ENCODE measurements around the gene ZKSCAN1. TPM values are rescaled to one million over a fixed set of nuclear protein-coding genes. Genes with fewer than 3 reads are reported as not detected.
A peak's percentile ranks its signal among the peaks of the same experiment; 100 is the strongest.

ZKSCAN1 gene
- total RNA-seq, 3 donors from 2014 or later, result 105 to 153 (median 129) TPM

- TF ChIP-seq, protein P1, sequence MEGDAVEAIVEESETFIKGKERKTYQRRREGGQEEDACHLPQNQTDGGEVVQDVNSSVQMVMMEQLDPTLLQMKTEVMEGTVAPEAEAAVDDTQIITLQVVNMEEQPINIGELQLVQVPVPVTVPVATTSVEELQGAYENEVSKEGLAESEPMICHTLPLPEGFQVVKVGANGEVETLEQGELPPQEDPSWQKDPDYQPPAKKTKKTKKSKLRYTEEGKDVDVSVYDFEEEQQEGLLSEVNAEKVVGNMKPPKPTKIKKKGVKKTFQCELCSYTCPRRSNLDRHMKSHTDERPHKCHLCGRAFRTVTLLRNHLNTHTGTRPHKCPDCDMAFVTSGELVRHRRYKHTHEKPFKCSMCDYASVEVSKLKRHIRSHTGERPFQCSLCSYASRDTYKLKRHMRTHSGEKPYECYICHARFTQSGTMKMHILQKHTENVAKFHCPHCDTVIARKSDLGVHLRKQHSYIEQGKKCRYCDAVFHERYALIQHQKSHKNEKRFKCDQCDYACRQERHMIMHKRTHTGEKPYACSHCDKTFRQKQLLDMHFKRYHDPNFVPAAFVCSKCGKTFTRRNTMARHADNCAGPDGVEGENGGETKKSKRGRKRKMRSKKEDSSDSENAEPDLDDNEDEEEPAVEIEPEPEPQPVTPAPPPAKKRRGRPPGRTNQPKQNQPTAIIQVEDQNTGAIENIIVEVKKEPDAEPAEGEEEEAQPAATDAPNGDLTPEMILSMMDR (IDR thresholded peaks at IDR 0.05), result no peak
- peaks cover 7% of the 10 kb centered on the region for H3K36me3 ChIP-seq (ENCODE audit: low read depth)
- intact Hi-C loops (cut with DNase I, micrococcal nuclease), result no loop called here
- H3K4me3 ChIP-seq, result no peak overlapping the region
- no peaks in the 10 kb centered on the region for H3K9me3 ChIP-seq
- no peak for ATAC-seq
- peaks cover 6% of the 10 kb centered on the region for H3K4me1 ChIP-seq (ENCODE audit: low read depth)
- DNase-seq, result no peak
These were observed 72.8 kb downstream of the ZKSCAN1 start for GRCh38 chr7:100088095-100088620.

DNA sequence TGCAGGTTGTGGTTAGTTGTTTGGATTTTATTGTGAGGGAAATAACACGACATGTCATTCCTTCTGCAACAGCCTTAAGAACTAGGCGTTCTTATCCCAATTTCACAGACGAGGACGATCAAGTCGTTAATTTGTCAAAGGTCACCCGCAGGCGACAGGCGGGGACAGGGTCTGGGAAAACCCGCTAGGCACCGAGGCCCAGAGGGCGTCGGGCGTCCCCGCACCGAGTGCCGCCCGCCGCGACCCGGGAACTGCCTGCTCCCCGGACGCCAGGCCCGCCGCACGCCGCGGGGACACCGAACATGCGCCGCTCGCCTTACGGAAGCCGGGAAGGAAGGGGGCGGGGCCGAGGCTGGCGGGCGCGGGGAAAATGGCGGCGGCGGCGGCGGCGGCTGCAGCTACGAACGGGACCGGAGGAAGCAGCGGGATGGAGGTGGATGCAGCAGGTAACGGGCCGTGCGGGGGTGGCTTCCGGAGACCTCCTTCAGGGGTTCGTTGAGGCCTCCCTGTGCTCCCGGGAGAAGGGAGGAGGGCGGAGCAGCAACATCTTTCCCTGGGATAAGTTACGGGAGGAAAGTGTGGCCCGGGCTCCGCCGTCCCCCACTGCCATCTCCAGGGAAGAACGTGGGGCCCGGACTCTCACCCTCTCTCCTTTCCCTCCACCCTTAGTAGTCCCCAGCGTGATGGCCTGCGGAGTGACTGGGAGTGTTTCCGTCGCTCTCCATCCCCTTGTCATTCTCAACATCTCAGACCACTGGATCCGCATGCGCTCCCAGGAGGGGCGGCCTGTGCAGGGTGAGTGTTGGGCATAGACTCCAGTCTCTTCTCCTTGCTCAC lies 73.4 kb downstream of the ZKSCAN1 start, which contains the start of gene COPS6:
Gene COPS6 (plus strand): TSS at position 349 of the 837 bp plus-strand sequence. CDS start 22 bp downstream, at position 371.
- ATAC-seq (peak; percentile 94), DNase-seq (peak; percentile 90 to 93 (median 93))
- peak within 1 kb of the TSS; percentile 82 for H3K4me3 ChIP-seq
- intact Hi-C loops (cut with DNase I, micrococcal nuclease), result no loop called here
- peaks cover 6% of the 10 kb centered on the region for H3K4me1 ChIP-seq (ENCODE audit: low read depth)
- TF ChIP-seq, protein P1 (IDR thresholded peaks at IDR 0.05), result no peak
- peaks cover 7% of the 10 kb centered on the region for H3K36me3 ChIP-seq (ENCODE audit: low read depth)
- no peaks in the 10 kb centered on the region for H3K9me3 ChIP-seq

GRCh38 chr7:100089458-100090196 lies 74.2 kb downstream of the ZKSCAN1 start:
- Histone ChIP-seq H3K9me3 (no peaks in the 10 kb centered on the region), H3K4me3 (peak overlapping the region; percentile 82), H3K36me3 (ENCODE audit: low read depth) (peaks cover 7% of the 10 kb centered on the region), H3K4me1 (ENCODE audit: low read depth) (peaks cover 6% of the 10 kb centered on the region)
- ATAC-seq, result no peak
- TF ChIP-seq, protein P1 (IDR thresholded peaks at IDR 0.05), result no peak
- DNase-seq, result no peak
- intact Hi-C loops (cut with DNase I, micrococcal nuclease), result no loop called here

DNA sequence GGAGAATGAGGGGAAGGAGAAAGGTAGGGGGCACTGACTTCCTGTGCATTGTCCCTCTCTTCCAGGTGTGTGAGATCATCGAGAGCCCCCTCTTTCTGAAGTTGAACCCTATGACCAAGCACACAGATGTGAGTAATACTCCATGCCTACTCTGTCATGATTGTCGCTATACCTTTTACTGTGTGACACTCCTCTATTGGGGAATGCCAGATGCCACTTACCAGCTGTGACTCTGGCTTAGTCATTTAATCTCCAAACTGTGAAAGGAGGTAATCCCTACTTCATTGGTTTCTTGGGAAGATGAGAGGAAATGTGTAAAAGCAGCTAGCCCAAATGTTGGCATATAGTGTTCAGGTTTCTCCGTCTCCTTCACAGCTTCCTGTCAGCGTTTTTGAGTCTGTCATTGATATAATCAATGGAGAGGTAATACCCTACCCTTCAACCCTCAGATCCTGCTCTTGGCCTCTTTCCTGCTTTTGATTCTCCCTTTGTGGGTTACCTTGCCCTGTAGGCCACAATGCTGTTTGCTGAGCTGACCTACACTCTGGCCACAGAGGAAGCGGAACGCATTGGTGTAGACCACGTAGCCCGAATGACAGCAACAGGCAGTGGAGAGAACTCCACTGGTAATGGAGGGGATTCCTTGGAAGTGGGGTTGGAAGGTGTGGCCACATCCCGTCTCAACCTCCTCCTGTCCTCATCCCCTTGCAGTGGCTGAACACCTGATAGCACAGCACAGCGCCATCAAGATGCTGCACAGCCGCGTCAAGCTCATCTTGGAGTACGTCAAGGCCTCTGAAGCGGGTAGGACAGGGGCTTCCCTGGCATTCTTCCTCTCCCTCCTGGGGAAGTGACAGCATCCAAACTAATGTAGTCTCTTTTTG lies 75.4 kb downstream of the ZKSCAN1 start:
- H3K9me3 ChIP-seq, result no peaks in the 10 kb centered on the region
- intact Hi-C loops (cut with DNase I, micrococcal nuclease), result no loop called here
- TF ChIP-seq, protein P1 (IDR thresholded peaks at IDR 0.05), result no peak
- no peak for ATAC-seq
- DNase-seq, result no peak
- H3K4me1 ChIP-seq (ENCODE audit: low read depth), result peaks cover 6% of the 10 kb centered on the region
- peaks cover 7% of the 10 kb centered on the region for H3K36me3 ChIP-seq (ENCODE audit: low read depth)
- H3K4me3 ChIP-seq, result no peak overlapping the region

Other genes starting within 250 kb of the ZKSCAN1 start
- gene CYP3A4, start 231.4 kb upstream of the ZKSCAN1 start, total RNA-seq, result 1 to 10 TPM; 2.8 to 5.4 (median 4.0) TPM
- not detected for gene CYP3A43, start 187.6 kb upstream of the ZKSCAN1 start, total RNA-seq
- gene OR2AE1, start 138.6 kb upstream of the ZKSCAN1 start, total RNA-seq, result under 1 TPM in 1 of 3 donors, not detected in 2; 0.47 TPM
- 10 to 100 TPM; 22.2 to 29.2 (median 25.2) TPM for gene TRIM4, start 96.1 kb upstream of the ZKSCAN1 start, total RNA-seq
- gene GJC3, start 86.0 kb upstream of the ZKSCAN1 start, total RNA-seq, result not detected
- 1 to 10 TPM; 3.8 to 7.9 (median 6.0) TPM for gene AZGP1, start 39.6 kb upstream of the ZKSCAN1 start, total RNA-seq
- gene ZSCAN21, start 34.2 kb downstream of the ZKSCAN1 start, total RNA-seq, result 10 to 100 TPM in 1 of 3 donors, 1 to 10 TPM in 2; 6.9 to 13.9 (median 7.7) TPM
- gene ZNF3, start 66.1 kb downstream of the ZKSCAN1 start, total RNA-seq, result 10 to 100 TPM; 32.6 to 46.1 (median 35.8) TPM
- 10 to 100 TPM; 61.8 to 98.5 (median 76.1) TPM for gene COPS6, start 73.4 kb downstream of the ZKSCAN1 start, total RNA-seq
- 10 to 100 TPM; 62.7 to 92.2 (median 65.5) TPM for gene MCM7, start 85.8 kb downstream of the ZKSCAN1 start, total RNA-seq
- 10 to 100 TPM; 18.0 to 30.9 (median 23.9) TPM for gene AP4M1, start 86.0 kb downstream of the ZKSCAN1 start, total RNA-seq
- 10 to 100 TPM; 31.6 to 62.5 (median 34.2) TPM for gene TAF6, start 103.8 kb downstream of the ZKSCAN1 start, total RNA-seq
- gene CNPY4, start 104.0 kb downstream of the ZKSCAN1 start, total RNA-seq, result 10 to 100 TPM in 1 of 3 donors, 1 to 10 TPM in 2; 7.8 to 19.4 (median 8.6) TPM
- gene MBLAC1, start 111.4 kb downstream of the ZKSCAN1 start, total RNA-seq, result 1 to 10 TPM; 2.5 to 4.9 (median 3.2) TPM
- 100 to 1,000 TPM; 135 to 221 (median 187) TPM for gene LAMTOR4, start 133.3 kb downstream of the ZKSCAN1 start, total RNA-seq
- 10 to 100 TPM; 36.7 to 78.9 (median 49.0) TPM for gene TRAPPC14, start 143.1 kb downstream of the ZKSCAN1 start, total RNA-seq
- 1 to 10 TPM; 5.4 to 8.0 (median 6.1) TPM for gene GAL3ST4, start 153.0 kb downstream of the ZKSCAN1 start, total RNA-seq
- 1 to 10 TPM; 3.4 to 6.2 (median 5.1) TPM for gene GPC2, start 161.8 kb downstream of the ZKSCAN1 start, total RNA-seq
- gene STAG3, start 162.3 kb downstream of the ZKSCAN1 start, total RNA-seq, result 1 to 10 TPM; 2.4 to 6.4 (median 2.8) TPM
- gene PVRIG, start 204.4 kb downstream of the ZKSCAN1 start, total RNA-seq, result 1 to 10 TPM in 1 of 3 donors, under 1 TPM in 1, not detected in 1; 0.76 to 1.4 TPM